GM12873 (cell line): ENCODE results near the gene NME5.

Source experiments
- TF ChIP-seq, protein P1 (sequence below): IDR thresholded peaks from 2 replicates; pipeline ENCODE4 v1.5.1; 2012; ENCODE audit warnings: low read depth, mild to moderate bottlenecking, moderate library complexity, low read length, control low read depth; ENCODE audit not compliant: insufficient read depth; ENCODE audit errors: missing control alignments

Gene NME5

DNA sequence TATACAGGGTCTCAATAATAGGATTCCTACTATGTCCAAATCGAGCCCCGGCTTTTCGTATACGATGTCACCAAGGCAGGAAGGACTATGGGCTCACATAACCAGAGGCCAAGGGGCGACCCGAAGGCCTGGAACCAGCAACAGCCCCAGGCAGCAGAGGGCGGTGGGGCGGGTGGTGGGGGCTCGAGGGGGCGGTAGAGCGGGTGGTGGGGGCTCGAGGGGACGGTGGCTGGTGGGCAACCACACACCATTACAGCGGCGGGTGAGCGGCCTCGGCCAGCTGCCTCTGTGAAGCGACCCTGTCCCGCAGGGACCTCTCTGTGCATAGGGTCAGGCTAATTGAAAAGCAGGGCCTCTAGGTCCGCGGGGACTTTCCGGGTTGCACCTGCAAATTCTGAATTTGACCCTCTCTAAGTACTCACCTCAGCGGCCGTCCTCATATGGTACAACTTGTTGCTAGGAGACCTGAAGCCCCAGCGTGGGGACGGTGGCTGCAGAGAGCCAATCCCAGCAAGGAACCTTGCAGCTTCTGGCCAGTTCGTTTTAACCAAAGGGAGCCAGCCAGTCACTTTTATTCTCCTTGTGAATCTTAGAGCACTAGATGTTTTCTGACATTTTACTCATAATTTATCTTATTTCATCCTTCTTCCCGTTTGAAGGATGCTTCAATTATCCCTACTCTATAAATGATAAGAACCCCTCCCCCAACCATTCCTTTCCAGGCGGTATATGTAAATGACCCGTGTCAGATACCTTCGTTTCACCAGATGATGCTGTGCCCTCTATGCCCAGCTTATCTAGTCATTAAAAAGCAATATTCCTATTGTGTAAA, at the start of gene NME5:
Gene NME5 (minus strand): TSS at position 480 of the 832 bp plus-strand sequence. CDS start 648 bp downstream, outside the sequence.
- TF ChIP-seq, protein P1, sequence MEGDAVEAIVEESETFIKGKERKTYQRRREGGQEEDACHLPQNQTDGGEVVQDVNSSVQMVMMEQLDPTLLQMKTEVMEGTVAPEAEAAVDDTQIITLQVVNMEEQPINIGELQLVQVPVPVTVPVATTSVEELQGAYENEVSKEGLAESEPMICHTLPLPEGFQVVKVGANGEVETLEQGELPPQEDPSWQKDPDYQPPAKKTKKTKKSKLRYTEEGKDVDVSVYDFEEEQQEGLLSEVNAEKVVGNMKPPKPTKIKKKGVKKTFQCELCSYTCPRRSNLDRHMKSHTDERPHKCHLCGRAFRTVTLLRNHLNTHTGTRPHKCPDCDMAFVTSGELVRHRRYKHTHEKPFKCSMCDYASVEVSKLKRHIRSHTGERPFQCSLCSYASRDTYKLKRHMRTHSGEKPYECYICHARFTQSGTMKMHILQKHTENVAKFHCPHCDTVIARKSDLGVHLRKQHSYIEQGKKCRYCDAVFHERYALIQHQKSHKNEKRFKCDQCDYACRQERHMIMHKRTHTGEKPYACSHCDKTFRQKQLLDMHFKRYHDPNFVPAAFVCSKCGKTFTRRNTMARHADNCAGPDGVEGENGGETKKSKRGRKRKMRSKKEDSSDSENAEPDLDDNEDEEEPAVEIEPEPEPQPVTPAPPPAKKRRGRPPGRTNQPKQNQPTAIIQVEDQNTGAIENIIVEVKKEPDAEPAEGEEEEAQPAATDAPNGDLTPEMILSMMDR = no peak

DNA sequence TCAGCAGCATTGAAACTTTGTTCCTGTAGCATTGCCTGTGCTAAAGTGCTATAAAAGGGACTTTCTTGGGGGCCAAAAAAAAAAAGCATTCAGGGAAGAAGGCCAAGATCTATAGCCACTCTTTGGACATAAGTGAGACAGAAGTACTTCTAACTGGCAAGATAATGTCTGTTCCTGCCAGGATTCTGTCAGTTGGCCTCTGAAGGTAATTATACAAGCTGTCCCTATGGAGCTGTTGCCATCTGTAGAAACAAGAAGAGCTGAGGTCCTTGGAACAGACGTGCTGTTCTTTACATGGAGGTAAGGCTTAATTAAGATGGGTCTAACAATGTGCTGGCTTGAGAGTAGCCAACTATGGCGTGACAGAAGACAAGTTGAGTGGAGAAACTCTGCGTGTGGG, 49.4 kb upstream of the NME5 start:
- TF ChIP-seq, protein P1 = no peak

DNA sequence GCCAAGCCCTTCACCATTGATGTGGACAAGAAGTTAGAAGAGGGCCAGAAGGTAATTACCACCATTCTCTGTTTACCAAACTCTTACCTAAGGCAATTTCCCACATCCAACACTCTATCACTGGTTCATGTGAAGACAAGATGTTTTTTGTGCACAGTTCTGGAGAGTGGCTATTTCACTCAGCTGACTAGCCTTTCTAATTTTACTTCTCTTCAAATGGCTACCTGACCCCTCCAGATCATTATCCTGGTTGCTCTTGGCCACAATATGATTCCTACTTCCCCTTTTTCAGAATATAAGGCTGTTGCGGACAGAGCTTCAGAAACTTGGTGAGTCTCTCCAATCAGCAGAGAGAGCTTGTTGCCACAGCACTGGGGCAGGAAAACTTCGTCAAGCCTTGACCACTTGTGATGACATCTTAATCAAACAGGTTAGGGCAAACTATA, 46.8 kb upstream of the NME5 start:
- TF ChIP-seq, protein P1 = no peak

- TF ChIP-seq, protein P1 = no peak
These were observed 43.6 kb upstream of the NME5 start for GRCh38 chr5:138182808-138183207.

DNA sequence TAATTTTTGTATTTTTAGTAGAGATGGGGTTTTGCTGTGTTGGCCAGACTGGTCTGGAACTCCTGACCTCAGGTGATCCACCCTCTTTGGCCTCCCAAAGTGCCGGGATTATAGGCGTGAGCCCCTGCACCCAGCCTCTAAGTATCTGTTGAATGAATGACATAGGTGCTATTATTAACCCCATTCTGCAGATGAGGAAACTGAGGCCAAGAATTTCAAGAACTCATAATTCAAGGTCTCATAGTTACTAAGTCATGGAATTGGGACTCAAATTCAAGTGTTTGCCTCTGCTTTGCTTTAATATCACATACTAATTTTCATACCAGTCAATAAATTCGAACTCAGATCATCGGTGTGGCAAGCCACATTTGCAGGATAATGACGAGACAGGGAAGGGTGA, 41.6 kb upstream of the NME5 start:
- TF ChIP-seq, protein P1 = no peak

DNA sequence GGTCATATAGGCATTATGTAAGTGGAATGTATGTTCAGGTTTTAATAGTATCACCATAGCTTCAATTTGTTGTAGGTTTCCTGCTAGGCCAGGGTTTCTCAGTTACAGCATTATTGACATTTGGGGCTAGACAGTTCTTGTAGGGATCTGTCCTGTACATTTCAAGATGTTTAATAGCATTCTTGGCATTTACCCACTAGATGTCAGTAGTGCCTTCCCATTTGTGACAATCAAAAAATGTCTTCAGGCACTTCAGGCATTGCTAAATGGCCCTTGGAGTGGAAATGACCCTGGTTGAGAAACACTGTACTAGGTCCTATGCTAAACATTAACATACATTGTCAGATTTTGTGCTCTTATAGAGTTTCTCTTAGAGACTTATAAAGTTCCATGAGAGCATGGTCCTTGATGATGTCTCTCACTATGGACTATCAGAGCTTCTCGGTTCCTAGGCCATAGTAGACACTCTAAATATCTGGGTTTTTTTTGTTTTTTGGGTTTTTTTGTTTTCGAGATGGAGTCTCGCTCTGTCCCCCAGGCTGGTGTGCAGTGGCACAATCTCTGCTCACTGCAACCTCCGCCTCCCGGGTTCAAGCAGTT, 41.1 kb upstream of the NME5 start:
- TF ChIP-seq, protein P1 = peak; percentile 68

DNA sequence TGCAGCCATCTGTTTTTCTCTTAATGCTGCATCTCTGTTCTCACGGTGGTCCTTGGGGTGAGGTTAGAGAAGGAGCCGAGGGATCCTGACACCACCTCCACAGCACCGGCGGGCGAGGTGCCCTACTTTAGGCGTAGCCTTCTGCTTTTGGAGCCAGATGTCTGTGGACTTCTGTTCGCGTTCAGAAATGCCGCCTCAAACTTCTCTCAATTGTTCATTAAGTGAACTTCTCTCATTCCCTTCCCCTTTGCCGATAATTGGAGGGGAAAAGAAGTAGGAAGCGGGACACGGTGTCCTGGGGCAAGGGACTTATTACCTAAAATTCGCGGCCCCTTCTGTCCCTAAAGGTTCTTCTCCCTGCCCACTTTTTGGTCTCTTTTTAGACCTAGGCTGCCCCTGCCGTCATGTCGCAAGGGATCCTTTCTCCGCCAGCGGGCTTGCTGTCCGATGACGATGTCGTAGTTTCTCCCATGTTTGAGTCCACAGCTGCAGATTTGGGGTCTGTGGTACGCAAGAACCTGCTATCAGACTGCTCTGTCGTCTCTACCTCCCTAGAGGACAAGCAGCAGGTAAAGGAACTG, 40.1 kb upstream of the NME5 start:
- TF ChIP-seq, protein P1 = no peak
